GM23338 (cell line): ENCODE measurements around the gene ADIPOR2. TPM values are rescaled to one million over a fixed set of nuclear protein-coding genes. Genes with fewer than 3 reads are reported as not detected.
A peak's percentile ranks its signal among the peaks of the same experiment; 100 is the strongest.

Source experiments
- ATAC-seq: fragments of 200-7000 bp; cut with Tn5 transposase; 3 replicates; pipeline ENCODE4 v1.9.1; 2020
- DNase-seq: peaks from one replicate; pipeline ENCODE4 v3.0.0-alpha.2; 2015; ENCODE audit warnings: low spot score
- H2AFZ ChIP-seq: fragments of 200-600 bp; sonication (generic); 2 replicates; pipeline ENCODE4 v1.8.0; 2016; ENCODE audit warnings: antibody characterized with exemption, mild to moderate bottlenecking, moderate library complexity
- H3F3A ChIP-seq: fragments of 200-600 bp; sonication (generic); replicated peaks from 2 replicates; pipeline ENCODE4 v1.8.0; 2017; ENCODE audit warnings: antibody characterized with exemption, mixed run types, low read depth
- H3K27ac ChIP-seq: fragments of 200-600 bp; sonication (generic); 2 replicates; pipeline ENCODE4 v1.6.1; 2016; ENCODE audit warnings: low read depth
- H3K27me3 ChIP-seq: fragments of 200-600 bp; sonication (generic); 2 replicates; pipeline ENCODE4 v1.8.0; 2016; ENCODE audit warnings: mild to moderate bottlenecking, mixed run types, moderate library complexity; ENCODE audit not compliant: insufficient read depth
- H3K36me3 ChIP-seq: fragments of 200-600 bp; sonication (generic); 2 replicates; pipeline ENCODE4 v1.8.0; 2016; ENCODE audit warnings: mild to moderate bottlenecking; ENCODE audit not compliant: insufficient read depth
- H3K4me1 ChIP-seq: fragments of 200-600 bp; sonication (generic); 2 replicates; pipeline ENCODE4 v1.8.0; 2016; ENCODE audit warnings: mild to moderate bottlenecking, moderate library complexity; ENCODE audit not compliant: insufficient read depth
- H3K4me2 ChIP-seq: fragments of 200-600 bp; sonication (generic); 2 replicates; pipeline ENCODE4 v1.7.1; 2017; ENCODE audit warnings: mixed run types
- H3K4me3 ChIP-seq: fragments of 200-600 bp; sonication (generic); 2 replicates; pipeline ENCODE4 v1.6.1; 2016; ENCODE audit warnings: mixed run types
- H3K79me2 ChIP-seq: fragments of 200-600 bp; sonication (generic); replicated peaks from 2 replicates; pipeline ENCODE4 v1.8.0; 2017; ENCODE audit warnings: mild to moderate bottlenecking; ENCODE audit not compliant: insufficient read depth
- H3K9me2 ChIP-seq: fragments of 200-600 bp; sonication (generic); 2 replicates; pipeline ENCODE4 v1.8.0; 2017; ENCODE audit not compliant: insufficient read depth
- H4K20me1 ChIP-seq: fragments of 200-600 bp; sonication (generic); replicated peaks from 2 replicates; pipeline ENCODE4 v1.8.0; 2017; ENCODE audit warnings: mild to moderate bottlenecking; ENCODE audit not compliant: insufficient read depth
- H3K27ac Mint-ChIP-seq: 2 replicates; pipeline ENCODE4 v1.8.0; 2020; ENCODE audit warnings: inconsistent platforms, mild to moderate bottlenecking, moderate library complexity, mixed read lengths
- H3K27me3 Mint-ChIP-seq: 3 replicates; pipeline ENCODE4 v1.8.0; 2022; ENCODE audit warnings: low read depth, mild to moderate bottlenecking, moderate library complexity, mixed read lengths, inconsistent platforms; ENCODE audit not compliant: insufficient read depth, poor library complexity
- H3K36me3 Mint-ChIP-seq: 3 replicates; pipeline ENCODE4 v1.8.0; 2021; ENCODE audit warnings: low read depth, mild to moderate bottlenecking, inconsistent platforms, moderate library complexity, mixed read lengths
- H3K4me1 Mint-ChIP-seq: 3 replicates; pipeline ENCODE4 v1.8.0; 2020; ENCODE audit warnings: mild to moderate bottlenecking, inconsistent platforms, mixed read lengths
- H3K4me3 Mint-ChIP-seq: 3 replicates; pipeline ENCODE4 v1.8.0; 2021; ENCODE audit warnings: moderate library complexity, mild to moderate bottlenecking, inconsistent platforms, mixed read lengths
- H3K9me3 Mint-ChIP-seq: 3 replicates; pipeline ENCODE4 v1.8.0; 2020; ENCODE audit warnings: moderate library complexity, mild to moderate bottlenecking, inconsistent platforms, mixed read lengths
- EZH2phosphoT487 ChIP-seq: fragments of 200-600 bp; sonication (generic); IDR thresholded peaks from one replicate; pipeline ENCODE4 v1.8.1; 2018; ENCODE audit warnings: antibody characterized with exemption; ENCODE audit not compliant: unreplicated experiment
- POLR2AphosphoS5 ChIP-seq: IDR thresholded peaks from 2 replicates; pipeline ENCODE4 v1.6.1; 2016; ENCODE audit warnings: antibody characterized with exemption, low read depth
- REST ChIP-seq: IDR thresholded peaks from one replicate; pipeline ENCODE4 v1.6.1; 2018; ENCODE audit warnings: antibody characterized with exemption; ENCODE audit not compliant: unreplicated experiment
- STAT1 ChIP-seq: IDR thresholded peaks from one replicate; pipeline ENCODE4 v1.6.1; 2016; ENCODE audit warnings: antibody characterized with exemption; ENCODE audit not compliant: unreplicated experiment
- ZNF114 ChIP-seq: fragments of 250-450 bp; sonication (Bioruptor Pico); IDR thresholded peaks from 2 replicates; pipeline ENCODE4 v1.5.0; 2020; ENCODE audit warnings: mild to moderate bottlenecking, moderate library complexity
- ZNF331 ChIP-seq: fragments of 250-450 bp; sonication (Bioruptor Pico); IDR thresholded peaks from 2 replicates; pipeline ENCODE4 v1.5.0; 2020; ENCODE audit warnings: low read depth, mild to moderate bottlenecking, moderate library complexity
- polyA plus RNA-seq: library from polyadenylated mRNA; unstranded; fragments of >200 nt; fragmentation: Nextera tagmentation; extraction: Ambion mirVana; gene quantifications from 2 replicates; pipeline ENCODE4 v1.2.1, GENCODE V29; 2016
- total RNA-seq: library from RNA; depleted of rRNA; stranded (reverse); fragments of >200 nt; shearing (Covaris generic); gene quantifications from 2 replicates; pipeline ENCODE4 v1.2.3, GENCODE V29; 2014
- TF ChIP-seq, protein P1 (sequence below), 2 experiments: fragments of 200-600 bp in 1 of 2; sonication (generic) in 1 of 2; conservative IDR thresholded peaks; 2 replicates each; pipeline versions ENCODE4 v1.5.1 to v1.6.1; 2016 to 2017; ENCODE audit warnings: antibody characterized with exemption in 2 of 2, low read depth in 2 of 2, mild to moderate bottlenecking in 2 of 2, moderate library complexity in 1 of 2

ADIPOR2 gene
- total and polyA plus RNA-seq, 2 experiments from 2014 or later, result 11.7 to 36.2 TPM

DNA sequence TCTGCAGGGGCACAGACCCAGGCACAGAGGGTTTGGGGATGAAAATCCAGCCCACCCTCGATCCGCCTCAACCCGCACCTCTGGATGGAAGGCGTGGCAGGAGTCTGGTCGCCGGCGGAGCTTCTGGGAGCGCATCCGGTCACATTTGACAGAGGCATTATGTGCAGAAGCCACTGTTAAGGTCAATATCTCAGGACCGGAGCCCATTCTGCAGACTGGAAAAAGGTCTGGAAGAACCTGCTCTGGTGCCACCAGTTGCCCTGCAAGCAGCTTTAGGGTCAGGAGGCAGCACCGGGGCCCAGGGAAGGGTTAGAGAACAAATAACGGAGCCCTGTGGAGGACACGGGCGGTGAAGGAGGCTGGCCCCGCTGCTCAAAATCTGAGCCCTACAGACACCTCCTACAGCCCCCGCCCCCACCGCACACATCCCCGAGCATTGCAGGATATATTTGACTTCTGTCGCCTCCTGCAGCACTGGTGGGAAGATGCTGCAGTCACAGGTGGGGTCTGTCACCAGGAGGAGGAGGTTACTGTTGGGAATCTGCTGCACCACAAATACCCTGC, 104.4 kb downstream of the ADIPOR2 start:
- Histone ChIP-seq H3F3A (no peaks in the 10 kb centered on the region), H3K36me3 (no peaks in the 10 kb centered on the region), H3K4me1 (peaks cover 11% of the 10 kb centered on the region; the same call in 1 of the 2 replicates), H3K27me3 (peaks cover 5% of the 10 kb centered on the region), H4K20me1 (no peaks in the 10 kb centered on the region), H3K27ac (no peak overlapping the region), H3K79me2 (no peaks in the 10 kb centered on the region), H3K9me2 (no peaks in the 10 kb centered on the region), H2AFZ (peak overlapping the region; percentile 83; the same call in 1 of the 2 replicates), H3K4me2 (peak overlapping the region; percentile 83), H3K4me3 (peak overlapping the region; percentile 67; the same call in 1 of the 2 replicates)
- ATAC-seq (no peak), DNase-seq (no peak)
- Mint-ChIP-seq H3K27ac (no peak overlapping the region), H3K9me3 (no peaks in the 10 kb centered on the region; the same call in 2 of the 3 replicates), H3K27me3 (peaks cover 12% of the 10 kb centered on the region), H3K36me3 (no peaks in the 10 kb centered on the region; the same call in 2 of the 3 replicates), H3K4me3 (peak overlapping the region; percentile 71), H3K4me1 (peaks cover 42% of the 10 kb centered on the region)
- TF ChIP-seq POLR2AphosphoS5 (no peak), ZNF114 (no peak), EZH2phosphoT487 (no peak), REST (no peak), STAT1 (no peak)
- TF ChIP-seq, protein P1, sequence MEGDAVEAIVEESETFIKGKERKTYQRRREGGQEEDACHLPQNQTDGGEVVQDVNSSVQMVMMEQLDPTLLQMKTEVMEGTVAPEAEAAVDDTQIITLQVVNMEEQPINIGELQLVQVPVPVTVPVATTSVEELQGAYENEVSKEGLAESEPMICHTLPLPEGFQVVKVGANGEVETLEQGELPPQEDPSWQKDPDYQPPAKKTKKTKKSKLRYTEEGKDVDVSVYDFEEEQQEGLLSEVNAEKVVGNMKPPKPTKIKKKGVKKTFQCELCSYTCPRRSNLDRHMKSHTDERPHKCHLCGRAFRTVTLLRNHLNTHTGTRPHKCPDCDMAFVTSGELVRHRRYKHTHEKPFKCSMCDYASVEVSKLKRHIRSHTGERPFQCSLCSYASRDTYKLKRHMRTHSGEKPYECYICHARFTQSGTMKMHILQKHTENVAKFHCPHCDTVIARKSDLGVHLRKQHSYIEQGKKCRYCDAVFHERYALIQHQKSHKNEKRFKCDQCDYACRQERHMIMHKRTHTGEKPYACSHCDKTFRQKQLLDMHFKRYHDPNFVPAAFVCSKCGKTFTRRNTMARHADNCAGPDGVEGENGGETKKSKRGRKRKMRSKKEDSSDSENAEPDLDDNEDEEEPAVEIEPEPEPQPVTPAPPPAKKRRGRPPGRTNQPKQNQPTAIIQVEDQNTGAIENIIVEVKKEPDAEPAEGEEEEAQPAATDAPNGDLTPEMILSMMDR (conservative IDR thresholded peaks at IDR 0.05; ENCODE audit: low read depth in 2 of 2), result peak in 1 of 2 experiments; percentile 18; a peak in 1 of 4 replicates

GRCh38 chr12:1795785-1796514, 105.1 kb downstream of the ADIPOR2 start:
- Mint-ChIP-seq H3K27me3 (peaks cover 14% of the 10 kb centered on the region), H3K9me3 (no peaks in the 10 kb centered on the region; the same call in 2 of the 3 replicates), H3K4me1 (peaks cover 40% of the 10 kb centered on the region), H3K27ac (no peak overlapping the region), H3K36me3 (no peaks in the 10 kb centered on the region; the same call in 2 of the 3 replicates), H3K4me3 (peak overlapping the region; percentile 74)
- TF ChIP-seq STAT1 (no peak), POLR2AphosphoS5 (peak; percentile 48; the same call in 1 of the 2 replicates), ZNF331 (no peak)
- TF ChIP-seq, protein P1 (conservative IDR thresholded peaks at IDR 0.05; ENCODE audit: low read depth in 2 of 2), result peak; percentile 79 to 89
- ATAC-seq (peak; percentile 77), DNase-seq (peak; percentile 75)
- no peaks in the 10 kb centered on the region for H3K79me2 ChIP-seq
- peaks cover 5% of the 10 kb centered on the region for H3K27me3 ChIP-seq
- peaks cover 11% of the 10 kb centered on the region; the same call in 1 of the 2 replicates for H3K4me1 ChIP-seq
- no peak overlapping the region for H3K27ac ChIP-seq
- H3K4me3 ChIP-seq, result peak overlapping the region; percentile 67
- H3F3A ChIP-seq, result no peaks in the 10 kb centered on the region
- peak overlapping the region; percentile 83 for H3K4me2 ChIP-seq
- H3K9me2 ChIP-seq, result no peaks in the 10 kb centered on the region
- peak overlapping the region; percentile 93 for H2AFZ ChIP-seq
- H3K36me3 ChIP-seq, result no peaks in the 10 kb centered on the region
- H4K20me1 ChIP-seq, result no peaks in the 10 kb centered on the region
